GM10248 (cell line): Measurements from ENCODE around the gene SH2B3.

Experiments used
- CTCF ChIA-PET: fragments of 300-600 bp; sonication (Branson Sonifier 250); formaldehyde crosslinking; extraction: SDS; loops from one replicate; lab custom pipeline; 2021; ENCODE audit warnings: antibody characterized with exemption; lab: Yijun Ruan, JAX
- POLR2A ChIA-PET: fragments of 350-650 bp; sonication (Branson Sonifier 250); formaldehyde crosslinking; extraction: SDS; loops from one replicate; lab custom pipeline; 2020; ENCODE audit warnings: antibody characterized with exemption; lab: Yijun Ruan, JAX
- DNase-seq: peaks from one replicate; pipeline ENCODE4 v3.0.0; 2012; ENCODE audit errors: extremely low spot score
- TF ChIP-seq, protein P1 (sequence below): IDR thresholded peaks from 2 replicates; pipeline ENCODE4 v1.5.1; 2012; ENCODE audit warnings: mild to moderate bottlenecking, low read depth; ENCODE audit errors: extremely low read depth, missing control alignments, control extremely low read depth

SH2B3 gene

GRCh38 chr12:111448266-111448830 is 42.6 kb downstream of the SH2B3 start:
- CTCF ChIA-PET, result interaction anchor here (0.6 to 44.4 kb wide), 8 partner anchors 11 to 118 kb away, joined by 3 to 1216 read pairs (median 14); partner anchors contain the start of gene SH2B3

GRCh38 chr12:111448846-111449790 is 43.4 kb downstream of the SH2B3 start:
- DNase-seq, result no peak
- ChIA-PET POLR2A (no interaction called here), CTCF (interaction anchor here (0.6 to 44.4 kb wide), 10 partner anchors 11 to 119 kb away, joined by 3 to 1216 read pairs (median 14); partner anchors contain the start of gene SH2B3)
- TF ChIP-seq, protein P1, sequence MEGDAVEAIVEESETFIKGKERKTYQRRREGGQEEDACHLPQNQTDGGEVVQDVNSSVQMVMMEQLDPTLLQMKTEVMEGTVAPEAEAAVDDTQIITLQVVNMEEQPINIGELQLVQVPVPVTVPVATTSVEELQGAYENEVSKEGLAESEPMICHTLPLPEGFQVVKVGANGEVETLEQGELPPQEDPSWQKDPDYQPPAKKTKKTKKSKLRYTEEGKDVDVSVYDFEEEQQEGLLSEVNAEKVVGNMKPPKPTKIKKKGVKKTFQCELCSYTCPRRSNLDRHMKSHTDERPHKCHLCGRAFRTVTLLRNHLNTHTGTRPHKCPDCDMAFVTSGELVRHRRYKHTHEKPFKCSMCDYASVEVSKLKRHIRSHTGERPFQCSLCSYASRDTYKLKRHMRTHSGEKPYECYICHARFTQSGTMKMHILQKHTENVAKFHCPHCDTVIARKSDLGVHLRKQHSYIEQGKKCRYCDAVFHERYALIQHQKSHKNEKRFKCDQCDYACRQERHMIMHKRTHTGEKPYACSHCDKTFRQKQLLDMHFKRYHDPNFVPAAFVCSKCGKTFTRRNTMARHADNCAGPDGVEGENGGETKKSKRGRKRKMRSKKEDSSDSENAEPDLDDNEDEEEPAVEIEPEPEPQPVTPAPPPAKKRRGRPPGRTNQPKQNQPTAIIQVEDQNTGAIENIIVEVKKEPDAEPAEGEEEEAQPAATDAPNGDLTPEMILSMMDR, result no peak

More at GRCh38 chr12:111448266-111448830, 42.6 kb downstream of the SH2B3 start:
- TF ChIP-seq, protein P1, result no peak
- POLR2A ChIA-PET, result no interaction called here
- DNase-seq, result no peak

- POLR2A ChIA-PET, result interaction anchor here (1.0 kb wide), 1 partner anchor 9 kb away, joined by 3 read pairs; no protein-coding TSS in a partner anchor
- CTCF ChIA-PET, result interaction anchor here (0.8 to 44.4 kb wide), 25 partner anchors 8 to 362 kb away, joined by 3 to 1216 read pairs (median 10); partner anchors contain the start of genes ACAD10, BRAP, PHETA1 and SH2B3
- DNase-seq, result no peak
- TF ChIP-seq, protein P1, result no peak
These were observed 45.0 kb downstream of the SH2B3 start for GRCh38 chr12:111450676-111451075.

DNA sequence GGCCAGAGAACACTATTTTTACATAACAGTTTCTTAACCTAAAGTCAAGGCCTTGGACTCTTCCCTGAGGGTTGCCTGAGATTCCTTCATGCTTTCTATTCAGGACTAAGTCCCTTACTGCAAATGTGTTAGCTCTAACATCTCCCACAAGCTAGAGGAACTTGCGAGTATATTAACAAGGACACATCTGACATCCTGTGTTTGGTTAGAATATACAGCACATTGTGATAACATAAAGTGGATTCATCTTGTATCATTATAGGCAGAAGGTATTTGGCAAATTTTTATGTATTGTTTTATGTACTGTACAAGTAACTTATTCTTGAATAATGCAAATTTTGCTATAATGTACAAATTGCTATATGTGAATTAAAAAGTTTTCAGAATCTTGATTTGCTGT is 45.5 kb downstream of the SH2B3 start:
- DNase-seq, result no peak
- POLR2A ChIA-PET, result no interaction called here
- CTCF ChIA-PET, result interaction anchor here (0.8 to 44.4 kb wide), 34 partner anchors 9 to 362 kb away, joined by 3 to 1216 read pairs (median 6); partner anchors contain the start of genes PHETA1 and SH2B3
- TF ChIP-seq, protein P1, result no peak

GRCh38 chr12:111451649-111452129 is 46.0 kb downstream of the SH2B3 start:
- POLR2A ChIA-PET, result interaction anchor here (0.6 to 1.2 kb wide), 2 partner anchors 17 to 59 kb away, joined by 3 to 5 read pairs; no protein-coding TSS in a partner anchor
- CTCF ChIA-PET, result interaction anchor here (0.7 to 44.4 kb wide), 41 partner anchors 9 to 361 kb away, joined by 3 to 1216 read pairs (median 4); partner anchors contain the start of genes PHETA1 and SH2B3
- TF ChIP-seq, protein P1, result peak; percentile 72

More at GRCh38 chr12:111451649-111452129, 46.0 kb downstream of the SH2B3 start:
- peak; percentile 54 for DNase-seq
